ENCODE measurements around the gene EVI2A.
"Not testable (repeated sequence)": the region's sequence is repeated elsewhere in the genome, so short reads cannot be mapped to it uniquely, and the experiment has no call there.

Gene EVI2A

GRCh38 chr17:31321481-31321880 lies at the start of gene EVI2A:
TSS of gene EVI2A (minus strand) at chr17:31321622. CDS start at chr17:31319013, 2,609 bp downstream.
- FAIRE-seq (peak; percentile 97), DNase-seq (ENCODE audit: insufficient read length, low spot score) (peak; percentile 31)

GRCh38 chr17:31369266-31369665 lies 47.8 kb upstream of the EVI2A start:
- no peak for FAIRE-seq
- no peak for DNase-seq (ENCODE audit: insufficient read length, low spot score)

GRCh38 chr17:31366088-31366487 lies 44.7 kb upstream of the EVI2A start:
- no peak for DNase-seq (ENCODE audit: insufficient read length, low spot score)
- no peak for FAIRE-seq

GRCh38 chr17:31364012-31364411 lies 42.6 kb upstream of the EVI2A start:
- DNase-seq (ENCODE audit: insufficient read length, low spot score) (no peak), FAIRE-seq (peak; percentile 40)

- FAIRE-seq (no peak), DNase-seq (ENCODE audit: insufficient read length, low spot score) (no peak)
These were observed 36.5 kb upstream of the EVI2A start for GRCh38 chr17:31357839-31358394.

- no peak for DNase-seq (ENCODE audit: insufficient read length, low spot score)
These were observed 35.7 kb upstream of the EVI2A start for GRCh38 chr17:31357091-31357490.

GRCh38 chr17:31355935-31356334 lies 34.5 kb upstream of the EVI2A start:
- DNase-seq (ENCODE audit: insufficient read length, low spot score) (no peak), FAIRE-seq (no peak)

More at GRCh38 chr17:31357091-31357490, 35.7 kb upstream of the EVI2A start:
- peak; percentile 49 for FAIRE-seq

- FAIRE-seq (no peak), DNase-seq (ENCODE audit: insufficient read length, low spot score) (no peak)
These were observed 28.0 kb upstream of the EVI2A start for GRCh38 chr17:31349454-31349853.

- FAIRE-seq; DNase-seq (ENCODE audit: insufficient read length, low spot score): not testable (repeated sequence)
These were observed 23.8 kb upstream of the EVI2A start for GRCh38 chr17:31345191-31345747.

- FAIRE-seq (no peak), DNase-seq (ENCODE audit: insufficient read length, low spot score) (no peak)
These were observed 18.7 kb upstream of the EVI2A start for GRCh38 chr17:31339906-31340661.

- FAIRE-seq, result no peak
- DNase-seq (ENCODE audit: insufficient read length, low spot score), result no peak
These were observed 7.8 kb upstream of the EVI2A start for GRCh38 chr17:31329221-31329620.

GRCh38 chr17:31328160-31328535 lies 6.7 kb upstream of the EVI2A start:
- DNase-seq (ENCODE audit: insufficient read length, low spot score) (no peak), FAIRE-seq (no peak)

- FAIRE-seq (no peak), DNase-seq (ENCODE audit: insufficient read length, low spot score) (no peak)
These were observed 6.2 kb upstream of the EVI2A start for GRCh38 chr17:31327534-31328159.

- no peak for FAIRE-seq
These were observed 2.1 kb upstream of the EVI2A start for GRCh38 chr17:31323551-31323950.

GRCh38 chr17:31321966-31322365 lies 544 bp upstream of the EVI2A start:
- FAIRE-seq, result no peak
- DNase-seq (ENCODE audit: insufficient read length, low spot score), result no peak

More at GRCh38 chr17:31323551-31323950, 2.1 kb upstream of the EVI2A start:
- DNase-seq (ENCODE audit: insufficient read length, low spot score), result no peak

GRCh38 chr17:31320791-31321190 lies 631 bp downstream of the EVI2A start:
- no peak for FAIRE-seq

GRCh38 chr17:31320241-31320640 lies 1.2 kb downstream of the EVI2A start:
- peak; percentile 59 for FAIRE-seq

More at GRCh38 chr17:31320791-31321190, 631 bp downstream of the EVI2A start:
- no peak for DNase-seq (ENCODE audit: insufficient read length, low spot score)

GRCh38 chr17:31318851-31319661 lies 2.4 kb downstream of the EVI2A start:
- FAIRE-seq (peak; percentile 81), DNase-seq (ENCODE audit: insufficient read length, low spot score) (no peak)

More at GRCh38 chr17:31320241-31320640, 1.2 kb downstream of the EVI2A start:
- DNase-seq (ENCODE audit: insufficient read length, low spot score), result no peak

- DNase-seq (ENCODE audit: insufficient read length, low spot score) (no peak), FAIRE-seq (peak; percentile 98)
These were observed 3.1 kb downstream of the EVI2A start for GRCh38 chr17:31318298-31318801.

- no peak for DNase-seq (ENCODE audit: insufficient read length, low spot score)
- peak; percentile 61 for FAIRE-seq
These were observed 6.7 kb downstream of the EVI2A start for GRCh38 chr17:31314782-31315100.
